Measurements from ENCODE around the gene MKI67. TPM values are rescaled to one million over a fixed set of nuclear protein-coding genes. Genes with fewer than 3 reads are reported as not detected.
A peak's percentile ranks its signal among the peaks of the same experiment; 100 is the strongest.

MKI67 gene
- polyA plus RNA-seq, 1 donor: 26.5 TPM

DNA sequence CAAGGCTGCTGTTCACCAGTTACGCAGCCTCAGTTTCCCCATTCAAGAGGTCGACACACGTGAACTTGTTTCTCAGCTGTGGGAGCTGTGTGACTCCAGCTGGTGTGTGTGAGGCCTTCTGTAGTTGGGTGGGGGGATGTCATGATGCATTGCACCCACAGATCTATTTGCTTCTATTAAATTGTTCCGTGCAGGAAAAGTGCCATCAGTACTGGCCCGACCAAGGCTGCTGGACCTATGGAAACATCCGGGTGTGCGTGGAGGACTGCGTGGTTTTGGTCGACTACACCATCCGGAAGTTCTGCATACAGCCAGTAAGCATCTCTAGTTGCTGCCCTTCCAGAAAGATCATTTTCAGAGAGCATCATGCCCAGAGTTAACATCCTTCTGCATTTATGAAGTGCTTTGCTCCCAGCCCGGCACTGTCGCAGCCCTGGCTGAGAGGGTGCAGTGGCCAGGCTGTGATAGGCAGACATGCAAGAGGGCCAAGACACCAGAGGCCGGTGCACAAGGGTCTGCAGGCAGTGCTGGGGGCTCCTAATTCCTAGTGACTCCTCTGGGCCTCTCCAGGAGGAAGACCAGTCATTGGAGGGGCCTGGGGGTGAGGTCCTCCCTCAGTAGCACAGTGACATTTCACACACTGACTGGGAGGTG is 60.2 kb downstream of the MKI67 start:
- DNase-seq: no peak
- Histone ChIP-seq H3K36me3 (ENCODE audit: control insufficient read depth, insufficient read depth, low read length) (peaks cover 71% of the 10 kb centered on the region), H3K4me1 (ENCODE audit: control insufficient read depth, insufficient read depth, low read length) (no peaks in the 10 kb centered on the region), H3K9me3 (ENCODE audit: control insufficient read depth, low read depth, low read length) (no peaks in the 10 kb centered on the region), H3K4me3 (ENCODE audit: low read length) (no peak overlapping the region), H3K27me3 (ENCODE audit: control insufficient read depth, insufficient read depth, low read length) (no peaks in the 10 kb centered on the region), H3K27ac (ENCODE audit: low read length) (no peak overlapping the region)
- WGBS (ENCODE audit: insufficient coverage, low lambda C conversion rate): no CpG with 5 or more reads among the region's 13 CpGs

DNA sequence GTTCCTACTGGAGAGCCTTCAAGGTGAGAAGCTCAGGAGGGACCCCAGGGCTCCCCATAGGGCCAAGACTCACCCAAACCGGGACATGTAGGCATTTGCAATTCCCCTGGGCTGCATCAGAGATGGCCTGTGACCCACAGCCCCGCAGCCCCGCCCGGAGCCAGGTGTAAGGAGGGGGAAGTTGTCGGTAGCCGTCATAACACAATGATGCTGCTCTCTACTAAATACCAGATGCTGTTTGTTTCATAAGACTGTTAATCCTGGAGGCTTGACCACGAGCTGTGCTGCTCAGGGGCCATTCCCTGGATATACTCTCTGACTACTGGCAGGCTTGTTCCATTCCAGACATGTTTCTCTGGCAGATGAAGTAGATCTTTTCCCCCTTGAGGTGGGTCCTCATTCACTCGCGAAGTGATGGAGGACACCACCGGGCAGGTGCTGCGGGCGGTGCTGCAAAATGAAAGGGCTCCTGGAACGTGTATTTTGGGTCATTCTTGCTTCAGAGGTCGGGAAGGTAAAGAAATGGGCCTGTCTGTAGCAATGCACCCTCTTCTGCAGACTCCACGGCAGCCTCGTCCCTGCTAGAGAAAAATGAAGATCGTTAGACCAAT is 61.1 kb downstream of the MKI67 start:
- DNase-seq: no peak
- H3K4me3 ChIP-seq (ENCODE audit: low read length): no peak overlapping the region
- no peaks in the 10 kb centered on the region for H3K9me3 ChIP-seq (ENCODE audit: control insufficient read depth, low read depth, low read length)
- H3K4me1 ChIP-seq (ENCODE audit: control insufficient read depth, insufficient read depth, low read length): no peaks in the 10 kb centered on the region
- H3K27ac ChIP-seq (ENCODE audit: low read length): no peak overlapping the region
- no peaks in the 10 kb centered on the region for H3K27me3 ChIP-seq (ENCODE audit: control insufficient read depth, insufficient read depth, low read length)
- H3K36me3 ChIP-seq (ENCODE audit: control insufficient read depth, insufficient read depth, low read length): peaks cover 70% of the 10 kb centered on the region
- WGBS (ENCODE audit: insufficient coverage, low lambda C conversion rate): no CpG with 5 or more reads among the region's 17 CpGs

DNA sequence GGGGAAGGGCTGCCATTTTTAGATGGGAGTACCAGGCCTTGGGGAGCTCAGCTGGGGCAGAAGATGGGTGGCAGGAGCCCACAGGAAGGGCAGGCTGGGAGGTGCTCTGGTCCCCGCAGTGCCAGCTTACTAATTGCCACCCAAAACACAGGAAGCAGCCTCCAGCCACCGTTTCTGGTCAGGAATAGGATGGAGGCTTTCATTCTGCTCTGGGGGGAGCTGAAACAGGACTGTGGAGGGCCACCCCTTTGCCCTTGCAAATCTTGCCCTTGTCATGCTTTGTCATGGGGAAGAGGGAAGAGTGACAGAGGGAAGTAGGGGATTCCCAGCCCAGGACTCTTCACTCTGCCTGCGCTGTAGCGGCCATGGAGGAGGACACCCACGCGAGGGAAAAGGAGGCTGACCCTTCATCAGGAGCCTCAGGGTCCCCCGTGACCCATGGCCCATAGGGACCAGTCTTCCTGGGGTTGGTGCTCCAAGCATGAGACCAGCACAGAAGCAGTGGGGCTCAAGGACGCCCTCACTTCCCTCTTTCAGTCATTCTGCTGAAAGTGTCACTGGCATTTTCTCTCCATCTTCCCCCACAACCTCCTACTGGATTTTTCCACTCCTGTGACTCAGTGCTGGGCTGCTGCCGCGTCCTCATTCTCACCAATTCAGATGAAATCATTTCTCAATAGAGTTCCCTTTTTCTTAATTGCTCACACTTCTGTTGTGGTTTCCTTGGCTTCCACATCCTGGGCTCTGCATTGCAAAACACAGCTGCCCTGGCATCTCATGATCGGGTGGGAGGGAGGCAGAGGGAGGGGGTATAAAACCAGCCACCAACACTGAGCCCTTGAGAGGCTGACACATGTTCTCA is 61.9 kb downstream of the MKI67 start:
- Histone ChIP-seq H3K4me3 (ENCODE audit: low read length) (no peak overlapping the region), H3K27ac (ENCODE audit: low read length) (no peak overlapping the region), H3K36me3 (ENCODE audit: control insufficient read depth, insufficient read depth, low read length) (peaks cover 71% of the 10 kb centered on the region), H3K4me1 (ENCODE audit: control insufficient read depth, insufficient read depth, low read length) (no peaks in the 10 kb centered on the region), H3K27me3 (ENCODE audit: control insufficient read depth, insufficient read depth, low read length) (no peaks in the 10 kb centered on the region), H3K9me3 (ENCODE audit: control insufficient read depth, low read depth, low read length) (no peaks in the 10 kb centered on the region)
- WGBS (ENCODE audit: insufficient coverage, low lambda C conversion rate): no CpG with 5 or more reads among the region's 11 CpGs
- DNase-seq: no peak

DNA sequence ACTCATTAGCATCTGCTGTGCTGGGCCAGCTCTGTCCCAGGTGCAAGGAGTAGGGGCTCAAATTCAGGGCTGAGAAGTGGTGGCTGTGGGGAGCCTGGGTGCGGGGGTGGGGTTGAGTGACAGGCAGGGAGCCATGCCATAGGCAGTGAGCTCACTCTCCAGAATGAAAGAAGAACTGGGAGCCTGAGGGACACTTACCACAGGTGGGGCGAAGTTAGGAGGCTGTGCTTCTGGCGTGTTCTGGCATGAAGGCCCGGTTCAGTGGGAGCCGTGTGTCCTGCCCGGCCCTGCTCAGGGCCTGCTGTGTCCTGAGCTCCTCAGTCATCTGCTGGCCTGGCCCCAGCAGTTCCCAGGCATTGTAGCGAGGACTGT is 62.5 kb downstream of the MKI67 start:
- Histone ChIP-seq H3K36me3 (ENCODE audit: control insufficient read depth, insufficient read depth, low read length) (peaks cover 70% of the 10 kb centered on the region), H3K27me3 (ENCODE audit: control insufficient read depth, insufficient read depth, low read length) (no peaks in the 10 kb centered on the region), H3K9me3 (ENCODE audit: control insufficient read depth, low read depth, low read length) (no peaks in the 10 kb centered on the region), H3K4me1 (ENCODE audit: control insufficient read depth, insufficient read depth, low read length) (no peaks in the 10 kb centered on the region), H3K27ac (ENCODE audit: low read length) (no peak overlapping the region), H3K4me3 (ENCODE audit: low read length) (no peak overlapping the region)
- no CpG with 5 or more reads among the region's 7 CpGs for WGBS (ENCODE audit: insufficient coverage, low lambda C conversion rate)
- no peak for DNase-seq

DNA sequence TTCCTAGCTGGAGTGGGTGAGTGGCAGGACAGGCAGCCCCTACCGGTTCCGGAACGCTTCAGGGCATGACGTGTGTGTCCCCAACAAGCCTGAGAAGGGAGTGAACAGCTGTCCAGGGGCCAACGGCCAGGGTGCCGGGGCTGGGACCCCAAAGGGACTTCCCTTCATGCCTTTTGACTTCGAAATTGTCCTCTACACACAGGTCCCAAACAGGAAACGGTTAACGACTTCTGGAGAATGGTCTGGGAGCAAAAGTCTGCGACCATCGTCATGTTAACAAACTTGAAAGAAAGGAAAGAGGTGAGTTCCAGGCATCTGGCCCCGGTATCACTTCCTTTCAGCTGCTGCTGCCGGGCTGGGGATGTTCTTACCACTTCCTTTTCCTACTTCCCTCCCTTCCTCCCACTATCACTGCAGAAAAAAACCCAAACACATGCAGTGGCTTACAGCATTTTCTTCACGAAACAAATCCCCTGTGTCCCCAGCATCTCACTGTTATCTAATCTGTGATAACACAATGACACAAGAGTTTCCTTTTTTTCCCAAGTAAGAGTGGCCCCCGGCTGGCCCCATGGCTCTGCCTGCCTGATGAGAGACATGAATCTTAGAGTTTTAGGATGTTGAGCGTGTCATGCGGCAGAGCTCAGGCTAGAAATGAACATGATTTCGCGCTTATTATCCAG is 63.2 kb downstream of the MKI67 start:
- Histone ChIP-seq H3K9me3 (ENCODE audit: control insufficient read depth, low read depth, low read length) (no peaks in the 10 kb centered on the region), H3K27ac (ENCODE audit: low read length) (peak overlapping the region; percentile 23), H3K4me1 (ENCODE audit: control insufficient read depth, insufficient read depth, low read length) (no peaks in the 10 kb centered on the region), H3K4me3 (ENCODE audit: low read length) (no peak overlapping the region), H3K27me3 (ENCODE audit: control insufficient read depth, insufficient read depth, low read length) (no peaks in the 10 kb centered on the region), H3K36me3 (ENCODE audit: control insufficient read depth, insufficient read depth, low read length) (peaks cover 67% of the 10 kb centered on the region)
- WGBS (ENCODE audit: insufficient coverage, low lambda C conversion rate): 90% methylated on average over 2 of the region's 19 CpGs
- DNase-seq: no peak

DNA sequence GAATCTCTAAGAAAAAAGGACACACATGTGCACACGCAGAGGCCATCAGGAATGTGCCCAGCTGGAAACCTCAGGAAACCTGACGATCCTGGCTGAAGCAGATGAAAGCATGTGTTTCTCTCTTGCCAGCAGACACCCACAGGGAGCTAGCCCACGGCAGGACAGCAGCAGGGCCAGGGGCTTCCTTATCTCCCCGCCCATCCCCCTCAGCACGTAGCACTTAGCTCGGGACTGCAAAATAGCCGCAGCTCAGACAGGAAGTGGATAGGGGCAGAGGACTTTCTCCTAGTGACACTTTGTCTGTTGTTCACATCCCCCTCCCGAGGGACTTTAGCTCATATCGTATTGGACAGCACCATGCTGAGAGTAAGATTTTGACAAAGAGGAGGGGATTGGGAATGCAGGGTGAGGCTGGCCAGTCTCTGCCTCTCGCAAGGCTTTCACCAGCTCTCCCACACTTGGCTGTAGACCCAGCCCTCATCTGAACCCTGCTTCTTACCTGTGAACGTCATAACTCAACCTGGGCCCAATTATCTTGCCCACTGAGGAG is 63.8 kb downstream of the MKI67 start:
- peak overlapping the region; percentile 23 for H3K27ac ChIP-seq (ENCODE audit: low read length)
- no CpG with 5 or more reads among the region's 11 CpGs for WGBS (ENCODE audit: insufficient coverage, low lambda C conversion rate)
- no peaks in the 10 kb centered on the region for H3K9me3 ChIP-seq (ENCODE audit: control insufficient read depth, low read depth, low read length)
- peaks cover 64% of the 10 kb centered on the region for H3K36me3 ChIP-seq (ENCODE audit: control insufficient read depth, insufficient read depth, low read length)
- DNase-seq: peak in 1 of 2 donors; percentile 20
- H3K4me1 ChIP-seq (ENCODE audit: control insufficient read depth, insufficient read depth, low read length): no peaks in the 10 kb centered on the region
- no peak overlapping the region for H3K4me3 ChIP-seq (ENCODE audit: low read length)
- H3K27me3 ChIP-seq (ENCODE audit: control insufficient read depth, insufficient read depth, low read length): no peaks in the 10 kb centered on the region

DNA sequence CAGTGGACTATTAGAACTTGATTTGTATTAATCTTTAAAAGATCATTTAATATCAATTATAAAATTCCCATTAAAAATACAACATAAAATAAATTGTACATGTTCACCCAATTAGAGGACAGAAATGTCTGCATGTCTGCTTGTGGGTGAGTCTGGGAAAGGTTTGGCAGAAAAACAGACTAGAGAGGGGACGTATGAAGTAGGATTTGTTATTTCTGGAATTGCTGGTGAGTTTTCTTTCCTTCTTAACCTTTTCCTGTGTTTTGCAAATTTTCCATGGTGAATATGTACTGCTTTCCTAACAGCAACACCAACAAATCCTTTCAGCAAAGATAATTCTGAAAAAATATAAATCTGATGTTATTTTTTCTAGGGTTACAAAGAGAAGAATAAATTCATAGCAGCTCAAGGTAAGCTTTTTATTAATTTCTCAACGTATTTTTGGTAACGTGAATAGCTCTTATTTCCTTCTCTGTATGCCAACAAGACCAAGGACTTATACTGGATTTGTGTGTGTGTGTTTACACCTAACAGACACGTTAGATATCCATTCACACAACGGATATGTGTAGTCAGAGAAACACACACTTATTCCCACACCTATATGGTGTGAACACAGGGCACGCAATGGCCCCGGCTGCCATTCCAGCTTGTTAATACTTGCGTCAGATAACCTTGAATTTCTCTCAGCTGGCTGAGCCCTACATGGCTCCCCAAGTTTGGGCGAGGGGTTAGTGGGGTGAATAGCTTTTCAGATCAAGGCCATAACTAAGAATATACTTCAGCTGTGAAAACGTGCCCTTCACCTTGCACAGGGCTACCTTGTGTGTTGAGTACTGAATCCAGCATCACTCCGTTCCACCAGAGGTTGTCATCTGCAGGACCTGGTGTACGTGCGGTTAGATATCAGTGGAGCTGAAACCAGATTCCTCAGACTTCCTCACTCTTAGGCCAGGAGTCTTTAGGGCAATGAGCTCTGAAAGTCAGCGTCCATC is 64.6 kb downstream of the MKI67 start:
- Histone ChIP-seq H3K4me1 (ENCODE audit: control insufficient read depth, insufficient read depth, low read length) (no peaks in the 10 kb centered on the region), H3K27ac (ENCODE audit: low read length) (no peak overlapping the region), H3K4me3 (ENCODE audit: low read length) (no peak overlapping the region), H3K27me3 (ENCODE audit: control insufficient read depth, insufficient read depth, low read length) (no peaks in the 10 kb centered on the region), H3K9me3 (ENCODE audit: control insufficient read depth, low read depth, low read length) (no peaks in the 10 kb centered on the region), H3K36me3 (ENCODE audit: control insufficient read depth, insufficient read depth, low read length) (peaks cover 61% of the 10 kb centered on the region)
- WGBS (ENCODE audit: insufficient coverage, low lambda C conversion rate): 57% methylated on average over 1 of the region's 14 CpGs
- no peak for DNase-seq

DNA sequence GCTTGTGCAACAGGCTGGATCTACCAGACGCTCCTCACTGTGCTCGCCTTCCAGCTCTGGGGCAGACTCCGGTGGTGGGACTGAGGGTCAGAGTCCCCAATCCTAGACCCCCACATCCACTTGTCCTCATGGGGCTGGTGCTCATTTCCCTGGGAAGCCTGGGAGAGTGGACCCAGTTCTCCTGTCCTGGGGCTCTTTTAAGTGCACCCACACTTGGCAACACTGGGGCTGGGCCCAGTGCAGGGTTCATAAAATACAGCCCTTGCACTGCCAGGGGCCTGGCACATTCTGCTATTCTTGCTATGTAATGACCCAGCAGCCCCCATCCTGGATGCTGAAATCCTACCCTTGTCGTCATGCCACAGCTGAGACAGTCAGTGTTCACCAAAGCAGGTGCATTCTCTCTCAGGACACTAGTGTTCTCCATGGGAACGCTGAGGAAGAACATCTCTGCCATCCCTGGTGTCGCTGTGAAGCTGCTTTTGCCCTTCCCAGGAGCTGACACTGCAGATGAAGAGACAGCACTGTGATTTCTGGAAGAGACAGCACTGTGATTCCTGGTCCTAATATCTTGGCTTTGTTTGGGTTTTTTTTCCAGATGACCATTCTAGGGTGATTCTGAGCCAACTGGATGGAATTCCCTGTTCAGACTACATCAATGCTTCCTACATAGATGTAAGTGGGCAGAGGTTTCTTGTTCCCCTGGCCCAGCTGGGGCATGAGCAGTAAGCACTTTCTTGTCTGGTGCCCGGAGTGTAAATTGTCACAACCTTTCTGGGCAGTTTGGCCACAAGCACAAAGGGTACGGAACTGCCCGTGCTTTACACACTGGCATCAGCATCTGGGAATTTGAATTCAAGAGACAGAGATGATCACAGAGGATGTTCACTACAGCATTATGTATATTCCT is 65.6 kb downstream of the MKI67 start:
- Histone ChIP-seq H3K27me3 (ENCODE audit: control insufficient read depth, insufficient read depth, low read length) (no peaks in the 10 kb centered on the region), H3K4me1 (ENCODE audit: control insufficient read depth, insufficient read depth, low read length) (no peaks in the 10 kb centered on the region), H3K27ac (ENCODE audit: low read length) (no peak overlapping the region), H3K4me3 (ENCODE audit: low read length) (no peak overlapping the region), H3K9me3 (ENCODE audit: control insufficient read depth, low read depth, low read length) (no peaks in the 10 kb centered on the region), H3K36me3 (ENCODE audit: control insufficient read depth, insufficient read depth, low read length) (peaks cover 62% of the 10 kb centered on the region)
- WGBS (ENCODE audit: insufficient coverage, low lambda C conversion rate): no CpG with 5 or more reads among the region's 9 CpGs
- DNase-seq: no peak

DNA sequence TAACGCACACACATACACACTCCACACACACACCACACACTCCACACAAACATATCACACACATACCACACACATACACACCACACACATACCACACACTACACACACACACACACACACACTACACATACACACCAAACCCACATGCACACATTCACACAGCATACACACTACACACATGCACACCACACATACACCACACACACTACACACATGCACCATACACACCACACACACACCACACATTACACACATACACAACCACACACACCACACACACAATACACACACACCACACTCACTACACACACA is 66.3 kb downstream of the MKI67 start:
- DNase-seq: no peak
- Histone ChIP-seq H3K27ac (ENCODE audit: low read length) (no peak overlapping the region), H3K9me3 (ENCODE audit: control insufficient read depth, low read depth, low read length) (no peaks in the 10 kb centered on the region), H3K4me3 (ENCODE audit: low read length) (no peak overlapping the region), H3K4me1 (ENCODE audit: control insufficient read depth, insufficient read depth, low read length) (no peaks in the 10 kb centered on the region), H3K36me3 (ENCODE audit: control insufficient read depth, insufficient read depth, low read length) (peaks cover 63% of the 10 kb centered on the region), H3K27me3 (ENCODE audit: control insufficient read depth, insufficient read depth, low read length) (no peaks in the 10 kb centered on the region)
- no CpG with 5 or more reads among the region's 1 CpG for WGBS (ENCODE audit: insufficient coverage, low lambda C conversion rate)
